ENCODE data around the gene WSB1.

- TF ChIP-seq POLR2A (IDR thresholded peaks at IDR 0.05; ENCODE audit: low read depth, low read length) (no peak), POLR2AphosphoS5 (IDR thresholded peaks at IDR 0.05; ENCODE audit: low read depth, low read length) (no peak), SPI1 (IDR thresholded peaks at IDR 0.05; ENCODE audit: low read depth, low read length) (no peak), TAF1 (IDR thresholded peaks at IDR 0.05; ENCODE audit: low read depth, low read length) (no peak), PAX5 (IDR thresholded peaks at IDR 0.05; ENCODE audit: insufficient read depth, low read length, severe bottlenecking) (no peak), POU2F2 (IDR thresholded peaks at IDR 0.05; ENCODE audit: low read depth, low read length) (no peak)
Measured at GRCh38 chr17:27320222-27320560, 26.3 kb downstream of the WSB1 start.
